Uterus (tissue), 2 donors: ENCODE results near the gene OTUD4.

ENCODE experiments used
- POLR2A ChIP-seq, 2 donors: fragments of 450-650 bp; IDR thresholded peaks; one replicate each; pipeline ENCODE4 v1.6.1; 2016; ENCODE audit warnings: antibody characterized with exemption in 2 of 2, mild to moderate bottlenecking in 1 of 2, moderate library complexity in 1 of 2
- TF ChIP-seq, protein P1 (sequence below), 4 experiments: fragments of 200-600 bp in 2 of 4; fragments of 450-650 bp in 2 of 4; sonication (generic) in 2 of 4; IDR thresholded peaks; one replicate each; pipeline ENCODE4 v1.5.1; 2016 to 2019; ENCODE audit warnings: antibody characterized with exemption in 4 of 4, mild to moderate bottlenecking in 2 of 4, moderate library complexity in 1 of 4

DNA sequence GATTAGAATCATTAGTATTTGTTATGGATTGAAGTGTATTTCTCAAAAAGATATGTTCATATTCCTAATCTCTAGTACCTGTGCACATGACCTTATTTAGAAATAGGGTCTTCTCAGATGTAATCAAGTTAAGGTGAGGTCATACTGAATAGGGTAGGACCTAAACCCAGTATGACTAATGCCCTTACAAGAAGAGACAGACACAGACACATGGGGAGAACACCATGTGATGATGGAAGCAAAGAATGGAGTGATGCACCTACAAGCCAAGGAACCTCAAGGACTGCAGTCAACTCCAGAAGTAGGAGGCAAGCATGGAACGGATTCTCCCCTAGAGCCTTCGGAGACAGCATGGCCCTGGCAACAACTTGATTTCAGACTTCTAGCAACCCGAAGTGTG is 31.4 kb downstream of the OTUD4 start:
- no peak for TF ChIP-seq POLR2A (IDR thresholded peaks at IDR 0.05)
- TF ChIP-seq, protein P1, sequence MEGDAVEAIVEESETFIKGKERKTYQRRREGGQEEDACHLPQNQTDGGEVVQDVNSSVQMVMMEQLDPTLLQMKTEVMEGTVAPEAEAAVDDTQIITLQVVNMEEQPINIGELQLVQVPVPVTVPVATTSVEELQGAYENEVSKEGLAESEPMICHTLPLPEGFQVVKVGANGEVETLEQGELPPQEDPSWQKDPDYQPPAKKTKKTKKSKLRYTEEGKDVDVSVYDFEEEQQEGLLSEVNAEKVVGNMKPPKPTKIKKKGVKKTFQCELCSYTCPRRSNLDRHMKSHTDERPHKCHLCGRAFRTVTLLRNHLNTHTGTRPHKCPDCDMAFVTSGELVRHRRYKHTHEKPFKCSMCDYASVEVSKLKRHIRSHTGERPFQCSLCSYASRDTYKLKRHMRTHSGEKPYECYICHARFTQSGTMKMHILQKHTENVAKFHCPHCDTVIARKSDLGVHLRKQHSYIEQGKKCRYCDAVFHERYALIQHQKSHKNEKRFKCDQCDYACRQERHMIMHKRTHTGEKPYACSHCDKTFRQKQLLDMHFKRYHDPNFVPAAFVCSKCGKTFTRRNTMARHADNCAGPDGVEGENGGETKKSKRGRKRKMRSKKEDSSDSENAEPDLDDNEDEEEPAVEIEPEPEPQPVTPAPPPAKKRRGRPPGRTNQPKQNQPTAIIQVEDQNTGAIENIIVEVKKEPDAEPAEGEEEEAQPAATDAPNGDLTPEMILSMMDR (IDR thresholded peaks at IDR 0.05): no peak
